Stimulated activated CD8-positive, alpha-beta memory T cell treated with anti-CD3 and anti-CD28 coated beads, Interleukin-12 subunit alpha, Interleukin-12 subunit beta, amount 100 ng/mL, for 1 hour (primary cell): ENCODE data around the gene NEURL2.

Source experiments
- DNase-seq: peaks from one replicate; pipeline ENCODE4 v3.0.0-alpha.2; 2020; ENCODE audit warnings: low read depth

Gene NEURL2

GRCh38 chr20:45872626-45873025 is 18.4 kb downstream of the NEURL2 start:
- no peak for DNase-seq

GRCh38 chr20:45867819-45868176 is 23.2 kb downstream of the NEURL2 start:
- DNase-seq, result no peak

GRCh38 chr20:45867136-45867818 is 23.7 kb downstream of the NEURL2 start:
- no peak for DNase-seq

- DNase-seq, result no peak
These were observed 24.6 kb downstream of the NEURL2 start for GRCh38 chr20:45866454-45866853.

- no peak for DNase-seq
These were observed 27.2 kb downstream of the NEURL2 start for GRCh38 chr20:45863543-45864470.

- DNase-seq, result no peak
These were observed 29.6 kb downstream of the NEURL2 start for GRCh38 chr20:45861221-45862075.

GRCh38 chr20:45860560-45861220 is 30.3 kb downstream of the NEURL2 start:
- DNase-seq, result no peak

- no peak for DNase-seq
These were observed 31.1 kb downstream of the NEURL2 start for GRCh38 chr20:45859916-45860315.

GRCh38 chr20:45857882-45858216 is 33.2 kb downstream of the NEURL2 start:
- DNase-seq, result no peak

GRCh38 chr20:45857114-45857881 is 33.7 kb downstream of the NEURL2 start, which contains the start of the genes ACOT8 and ZSWIM3:
TSS of gene ACOT8 (minus strand) at chr20:45857392. CDS start at chr20:45857315, 77 bp downstream.
TSS of gene ZSWIM3 (plus strand) at chr20:45857614. CDS start at chr20:45857826, 212 bp downstream.
- peak; percentile 90 for DNase-seq

GRCh38 chr20:45853484-45853883 is 37.5 kb downstream of the NEURL2 start:
- DNase-seq, result no peak

- DNase-seq, result no peak
These were observed 38.7 kb downstream of the NEURL2 start for GRCh38 chr20:45852326-45852725.

GRCh38 chr20:45851501-45851900 is 39.5 kb downstream of the NEURL2 start:
- DNase-seq, result no peak

- no peak for DNase-seq
These were observed 40.1 kb downstream of the NEURL2 start for GRCh38 chr20:45850926-45851325.

- DNase-seq, result no peak
These were observed 40.8 kb downstream of the NEURL2 start for GRCh38 chr20:45850238-45850637.

- no peak for DNase-seq
These were observed 41.9 kb downstream of the NEURL2 start for GRCh38 chr20:45848969-45849582.

GRCh38 chr20:45848421-45848820 is 42.6 kb downstream of the NEURL2 start:
- no peak for DNase-seq

- no peak for DNase-seq
These were observed 45.6 kb downstream of the NEURL2 start for GRCh38 chr20:45845452-45845851.

GRCh38 chr20:45843506-45843905 is 47.5 kb downstream of the NEURL2 start:
- no peak for DNase-seq

- no peak for DNase-seq
These were observed 48.7 kb downstream of the NEURL2 start for GRCh38 chr20:45842169-45842812.
